22Rv1 (cell line): Measurements from ENCODE around the gene PNCK.

Experiments
- H3K27ac ChIP-seq: fragments of 450-650 bp; 2 replicates; pipeline ENCODE4 v1.5.1; 2017
- ZFX ChIP-seq: fragments of 450-650 bp; IDR thresholded peaks from 2 replicates; pipeline ENCODE4 v1.6.1; 2017; ENCODE audit warnings: antibody characterized with exemption, borderline replicate concordance
- TF ChIP-seq, protein P1 (sequence below): fragments of 450-650 bp; IDR thresholded peaks from 2 replicates; pipeline ENCODE4 v1.5.1; 2017; ENCODE audit warnings: mild to moderate bottlenecking

Gene PNCK

DNA sequence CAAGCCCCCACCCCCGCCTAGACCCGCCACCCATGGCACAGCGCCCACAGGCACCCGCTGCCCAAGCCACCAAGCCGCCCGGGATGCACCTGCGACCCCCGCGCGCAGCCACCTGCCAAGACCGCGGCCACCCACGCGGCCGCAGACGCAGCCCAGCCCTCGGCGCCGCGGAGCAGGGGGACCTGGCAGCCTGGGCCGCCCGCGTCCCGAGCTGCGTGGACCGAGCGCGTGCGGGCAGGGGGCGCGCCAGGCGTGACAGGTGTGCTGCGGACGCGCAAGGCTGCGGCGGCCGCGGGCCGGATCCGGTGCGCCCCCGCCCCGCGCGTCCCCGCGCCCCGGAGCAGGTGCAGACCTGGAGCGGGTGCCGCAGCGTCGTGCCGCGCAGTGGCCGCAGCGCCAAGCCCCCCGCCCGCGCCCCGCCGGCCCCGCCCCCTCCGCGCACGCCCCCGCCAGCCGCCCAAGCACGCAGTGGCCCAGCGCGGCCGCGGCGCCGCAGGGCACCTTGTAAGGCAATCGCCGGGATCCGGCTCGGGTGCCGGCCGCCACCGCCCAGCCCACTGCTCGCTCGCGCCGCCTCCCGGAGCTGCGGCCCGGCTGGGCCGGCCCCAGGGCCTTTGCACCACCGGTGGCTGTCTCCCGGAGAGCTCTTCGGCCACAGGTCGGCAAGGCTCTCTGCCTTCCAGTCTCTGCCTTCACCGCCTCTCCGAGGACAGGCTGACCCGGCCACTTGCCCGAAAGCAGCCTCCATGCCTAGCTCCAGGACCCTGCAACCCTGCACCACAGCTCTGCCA, at the start of gene PNCK:
Gene PNCK (minus strand): TSS at position 386 of the 791 bp plus-strand sequence. CDS start 737 bp downstream, outside the sequence.
- H3K27ac ChIP-seq: 0 out of 2 replicates have a peak within 1 kb of the TSS, but pooled peaks have one; percentile 22
- no peak for TF ChIP-seq ZFX
- TF ChIP-seq, protein P1, sequence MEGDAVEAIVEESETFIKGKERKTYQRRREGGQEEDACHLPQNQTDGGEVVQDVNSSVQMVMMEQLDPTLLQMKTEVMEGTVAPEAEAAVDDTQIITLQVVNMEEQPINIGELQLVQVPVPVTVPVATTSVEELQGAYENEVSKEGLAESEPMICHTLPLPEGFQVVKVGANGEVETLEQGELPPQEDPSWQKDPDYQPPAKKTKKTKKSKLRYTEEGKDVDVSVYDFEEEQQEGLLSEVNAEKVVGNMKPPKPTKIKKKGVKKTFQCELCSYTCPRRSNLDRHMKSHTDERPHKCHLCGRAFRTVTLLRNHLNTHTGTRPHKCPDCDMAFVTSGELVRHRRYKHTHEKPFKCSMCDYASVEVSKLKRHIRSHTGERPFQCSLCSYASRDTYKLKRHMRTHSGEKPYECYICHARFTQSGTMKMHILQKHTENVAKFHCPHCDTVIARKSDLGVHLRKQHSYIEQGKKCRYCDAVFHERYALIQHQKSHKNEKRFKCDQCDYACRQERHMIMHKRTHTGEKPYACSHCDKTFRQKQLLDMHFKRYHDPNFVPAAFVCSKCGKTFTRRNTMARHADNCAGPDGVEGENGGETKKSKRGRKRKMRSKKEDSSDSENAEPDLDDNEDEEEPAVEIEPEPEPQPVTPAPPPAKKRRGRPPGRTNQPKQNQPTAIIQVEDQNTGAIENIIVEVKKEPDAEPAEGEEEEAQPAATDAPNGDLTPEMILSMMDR: peak; percentile 28

DNA sequence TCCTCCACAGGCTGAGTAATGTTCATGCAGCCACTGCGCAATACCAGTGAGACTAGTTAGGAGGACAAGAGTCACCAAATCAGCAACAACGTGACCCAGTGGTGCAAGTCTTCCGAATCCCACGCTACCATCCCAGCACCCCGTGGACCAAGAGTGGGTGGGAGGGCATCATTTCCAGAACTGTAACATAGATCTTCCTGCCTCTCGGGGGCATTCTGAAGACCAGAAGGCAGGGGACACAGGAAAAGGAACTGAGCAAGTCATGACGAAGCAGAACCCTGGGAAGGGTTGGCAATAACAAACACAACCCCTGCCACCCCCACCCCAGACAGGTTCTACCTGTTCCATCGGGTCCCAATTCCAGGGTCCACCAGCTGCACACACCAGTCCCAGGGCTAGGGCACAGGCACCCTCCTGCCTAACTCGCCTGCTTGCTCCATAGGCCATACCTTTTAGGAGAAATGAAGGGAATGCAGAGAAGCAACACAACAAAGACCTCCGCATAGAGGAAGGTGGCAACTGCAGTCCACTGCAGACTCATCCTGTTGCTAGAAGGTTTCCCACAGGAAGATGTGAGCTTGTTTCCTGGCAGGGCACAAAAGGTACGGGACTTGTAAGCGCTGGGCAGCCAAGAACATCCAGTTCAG, 49.2 kb upstream of the PNCK start:
- TF ChIP-seq, protein P1: no peak
- TF ChIP-seq ZFX: no peak
- peak overlapping the region; percentile 82 for H3K27ac ChIP-seq

DNA sequence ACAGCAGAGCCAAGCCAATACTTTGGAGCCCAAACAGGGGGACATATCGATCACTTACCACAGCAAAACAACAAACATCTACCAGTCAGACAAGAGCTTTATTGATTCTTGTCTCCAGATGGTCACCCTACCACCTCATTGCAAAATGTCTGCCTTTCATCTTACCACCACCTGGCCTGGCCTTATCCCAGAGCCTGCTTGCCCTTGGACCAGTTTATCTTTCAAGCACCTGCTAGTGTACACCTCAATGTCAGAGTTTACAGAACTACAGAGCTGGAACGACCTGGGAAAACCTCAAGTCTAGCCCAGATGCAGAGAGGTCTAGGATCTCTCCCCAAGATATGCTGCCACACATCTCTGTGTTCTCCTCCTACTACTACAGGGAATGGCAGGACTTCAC, 46.1 kb upstream of the PNCK start:
- no peak overlapping the region for H3K27ac ChIP-seq
- no peak for TF ChIP-seq ZFX
- TF ChIP-seq, protein P1: no peak

DNA sequence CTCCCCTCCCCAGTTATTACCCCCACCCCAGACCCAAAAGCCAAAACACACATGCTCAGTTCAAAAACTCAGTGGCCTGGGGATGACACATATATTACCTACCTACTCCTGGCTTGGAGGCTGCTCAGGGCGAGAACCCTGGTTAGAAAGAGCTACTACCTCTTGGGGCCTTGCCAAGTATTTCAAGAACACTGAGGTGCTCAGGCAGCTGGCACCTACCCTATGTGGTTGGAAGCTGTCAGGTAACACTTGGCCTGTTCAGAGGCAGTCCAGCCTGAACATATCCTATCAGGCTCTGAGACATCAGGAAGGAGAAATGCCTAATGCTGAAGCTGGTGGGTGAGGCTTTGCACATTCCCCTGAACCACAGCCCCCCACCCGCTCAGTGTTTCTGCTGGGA, 45.6 kb upstream of the PNCK start:
- no peak overlapping the region for H3K27ac ChIP-seq
- TF ChIP-seq, protein P1: no peak

DNA sequence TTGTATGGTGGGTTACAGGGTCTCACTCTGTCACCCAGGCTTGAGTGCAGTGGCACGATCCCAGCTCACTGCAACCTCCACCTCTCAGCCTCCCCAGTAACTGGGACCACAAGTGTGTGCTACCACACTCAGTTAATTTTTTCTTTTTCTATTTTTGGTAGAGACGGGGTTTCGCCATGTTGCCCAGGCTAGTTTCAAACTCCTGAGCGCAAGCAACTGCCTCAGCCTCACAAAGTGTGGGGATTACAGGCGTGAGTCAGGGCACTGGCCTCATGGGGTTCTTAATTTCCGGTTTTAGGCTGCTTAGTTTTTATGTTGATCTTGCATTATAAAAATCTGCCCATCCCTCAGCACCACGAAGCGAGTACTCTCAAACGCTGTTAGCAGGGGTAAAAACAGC, 43.8 kb upstream of the PNCK start:
- TF ChIP-seq ZFX: no peak
- TF ChIP-seq, protein P1: no peak
- no peak overlapping the region for H3K27ac ChIP-seq

DNA sequence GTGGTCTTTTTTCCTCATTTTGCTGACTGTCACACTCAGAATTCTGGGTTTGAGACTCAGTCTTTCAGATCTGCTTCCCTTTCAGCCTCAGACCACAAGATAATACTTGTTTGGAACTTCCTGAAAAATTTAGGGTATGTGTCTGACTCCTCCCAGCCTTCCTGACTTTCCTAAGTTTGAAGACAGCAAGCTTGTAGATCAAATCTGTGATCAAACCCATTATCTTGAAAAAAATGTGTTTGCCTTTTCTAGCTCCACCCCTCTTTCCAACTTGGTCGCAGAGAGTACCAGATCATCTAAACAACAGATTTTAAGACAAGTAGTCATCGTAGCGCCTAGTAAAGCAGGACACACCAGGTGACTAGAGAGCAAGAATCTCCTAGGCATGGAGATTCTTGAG, 40.6 kb upstream of the PNCK start:
- no peak for TF ChIP-seq ZFX
- TF ChIP-seq, protein P1: no peak
- no peak overlapping the region for H3K27ac ChIP-seq
